GM23338 (cell line): ENCODE measurements around the gene HK1. TPM values are rescaled to one million over a fixed set of nuclear protein-coding genes. Genes with fewer than 3 reads are reported as not detected.

Experiments used
- ATAC-seq: fragments of 200-7000 bp; cut with Tn5 transposase; 3 replicates; pipeline ENCODE4 v1.9.1; 2020
- DNase-seq: peaks from one replicate; pipeline ENCODE4 v3.0.0-alpha.2; 2015; ENCODE audit warnings: low spot score
- H2AFZ ChIP-seq: fragments of 200-600 bp; sonication (generic); 2 replicates; pipeline ENCODE4 v1.8.0; 2016; ENCODE audit warnings: antibody characterized with exemption, mild to moderate bottlenecking, moderate library complexity
- H3F3A ChIP-seq: fragments of 200-600 bp; sonication (generic); replicated peaks from 2 replicates; pipeline ENCODE4 v1.8.0; 2017; ENCODE audit warnings: antibody characterized with exemption, mixed run types, low read depth
- H3K27ac ChIP-seq: fragments of 200-600 bp; sonication (generic); 2 replicates; pipeline ENCODE4 v1.6.1; 2016; ENCODE audit warnings: low read depth
- H3K27me3 ChIP-seq: fragments of 200-600 bp; sonication (generic); 2 replicates; pipeline ENCODE4 v1.8.0; 2016; ENCODE audit warnings: mild to moderate bottlenecking, mixed run types, moderate library complexity; ENCODE audit not compliant: insufficient read depth
- H3K36me3 ChIP-seq: fragments of 200-600 bp; sonication (generic); 2 replicates; pipeline ENCODE4 v1.8.0; 2016; ENCODE audit warnings: mild to moderate bottlenecking; ENCODE audit not compliant: insufficient read depth
- H3K4me1 ChIP-seq: fragments of 200-600 bp; sonication (generic); 2 replicates; pipeline ENCODE4 v1.8.0; 2016; ENCODE audit warnings: mild to moderate bottlenecking, moderate library complexity; ENCODE audit not compliant: insufficient read depth
- H3K4me2 ChIP-seq: fragments of 200-600 bp; sonication (generic); 2 replicates; pipeline ENCODE4 v1.7.1; 2017; ENCODE audit warnings: mixed run types
- H3K4me3 ChIP-seq: fragments of 200-600 bp; sonication (generic); 2 replicates; pipeline ENCODE4 v1.6.1; 2016; ENCODE audit warnings: mixed run types
- H3K79me2 ChIP-seq: fragments of 200-600 bp; sonication (generic); replicated peaks from 2 replicates; pipeline ENCODE4 v1.8.0; 2017; ENCODE audit warnings: mild to moderate bottlenecking; ENCODE audit not compliant: insufficient read depth
- H3K9me2 ChIP-seq: fragments of 200-600 bp; sonication (generic); 2 replicates; pipeline ENCODE4 v1.8.0; 2017; ENCODE audit not compliant: insufficient read depth
- H4K20me1 ChIP-seq: fragments of 200-600 bp; sonication (generic); replicated peaks from 2 replicates; pipeline ENCODE4 v1.8.0; 2017; ENCODE audit warnings: mild to moderate bottlenecking; ENCODE audit not compliant: insufficient read depth
- H3K27ac Mint-ChIP-seq: 2 replicates; pipeline ENCODE4 v1.8.0; 2020; ENCODE audit warnings: inconsistent platforms, mild to moderate bottlenecking, moderate library complexity, mixed read lengths
- H3K27me3 Mint-ChIP-seq: 3 replicates; pipeline ENCODE4 v1.8.0; 2022; ENCODE audit warnings: low read depth, mild to moderate bottlenecking, moderate library complexity, mixed read lengths, inconsistent platforms; ENCODE audit not compliant: insufficient read depth, poor library complexity
- H3K36me3 Mint-ChIP-seq: 3 replicates; pipeline ENCODE4 v1.8.0; 2021; ENCODE audit warnings: low read depth, mild to moderate bottlenecking, inconsistent platforms, moderate library complexity, mixed read lengths
- H3K4me1 Mint-ChIP-seq: 3 replicates; pipeline ENCODE4 v1.8.0; 2020; ENCODE audit warnings: mild to moderate bottlenecking, inconsistent platforms, mixed read lengths
- H3K4me3 Mint-ChIP-seq: 3 replicates; pipeline ENCODE4 v1.8.0; 2021; ENCODE audit warnings: moderate library complexity, mild to moderate bottlenecking, inconsistent platforms, mixed read lengths
- H3K9me3 Mint-ChIP-seq: 3 replicates; pipeline ENCODE4 v1.8.0; 2020; ENCODE audit warnings: moderate library complexity, mild to moderate bottlenecking, inconsistent platforms, mixed read lengths
- POLR2AphosphoS5 ChIP-seq: IDR thresholded peaks from 2 replicates; pipeline ENCODE4 v1.6.1; 2016; ENCODE audit warnings: antibody characterized with exemption, low read depth
- REST ChIP-seq: IDR thresholded peaks from one replicate; pipeline ENCODE4 v1.6.1; 2018; ENCODE audit warnings: antibody characterized with exemption; ENCODE audit not compliant: unreplicated experiment
- ZNF114 ChIP-seq: fragments of 250-450 bp; sonication (Bioruptor Pico); IDR thresholded peaks from 2 replicates; pipeline ENCODE4 v1.5.0; 2020; ENCODE audit warnings: mild to moderate bottlenecking, moderate library complexity
- polyA plus RNA-seq: library from polyadenylated mRNA; unstranded; fragments of >200 nt; fragmentation: Nextera tagmentation; extraction: Ambion mirVana; gene quantifications from 2 replicates; pipeline ENCODE4 v1.2.1, GENCODE V29; 2016
- total RNA-seq: library from RNA; depleted of rRNA; stranded (reverse); fragments of >200 nt; shearing (Covaris generic); gene quantifications from 2 replicates; pipeline ENCODE4 v1.2.3, GENCODE V29; 2014

HK1 gene
- total and polyA plus RNA-seq, 2 experiments from 2014 or later: 76.6 to 229 TPM

DNA sequence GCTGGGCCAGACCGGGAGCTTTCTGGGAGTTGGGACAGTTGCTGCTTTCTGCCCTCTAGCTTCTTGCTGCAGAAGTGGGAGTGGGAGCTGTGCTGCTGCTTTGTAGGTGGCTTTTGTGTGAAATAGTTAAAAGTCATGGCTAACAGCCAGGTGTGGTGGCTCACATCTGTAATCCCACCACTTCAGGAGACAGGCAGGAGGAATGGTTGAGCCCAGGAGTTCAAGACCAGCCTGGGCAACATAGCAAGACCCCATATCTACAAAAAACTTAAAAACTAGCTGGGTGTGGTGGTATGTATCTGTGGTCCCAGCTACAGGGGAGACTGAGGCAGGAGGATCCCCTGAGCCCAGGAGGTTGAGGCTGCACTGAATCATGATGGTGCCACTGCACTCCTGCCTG is 124.8 kb downstream of the HK1 start:
- peaks cover 19% of the 10 kb centered on the region; the same call in 1 of the 2 replicates for H3K4me1 ChIP-seq
- peaks cover 3% of the 10 kb centered on the region; the same call in 1 of the 2 replicates for H3F3A ChIP-seq
- Mint-ChIP-seq H3K36me3 (peaks cover 54% of the 10 kb centered on the region), H3K27ac (no peak overlapping the region), H3K4me1 (peaks cover 34% of the 10 kb centered on the region), H3K27me3 (peaks cover 15% of the 10 kb centered on the region), H3K4me3 (no peak overlapping the region), H3K9me3 (no peaks in the 10 kb centered on the region; the same call in 2 of the 3 replicates)
- H3K4me2 ChIP-seq: no peak overlapping the region
- H3K9me2 ChIP-seq: no peaks in the 10 kb centered on the region
- TF ChIP-seq REST: no peak
- no peaks in the 10 kb centered on the region; the same call in 1 of the 2 replicates for H4K20me1 ChIP-seq
- H3K36me3 ChIP-seq: peaks cover 17% of the 10 kb centered on the region
- H3K79me2 ChIP-seq: no peaks in the 10 kb centered on the region
- no peak overlapping the region for H2AFZ ChIP-seq
- H3K27ac ChIP-seq: no peak overlapping the region
- ATAC-seq: no peak
- DNase-seq: no peak
- H3K27me3 ChIP-seq: no peaks in the 10 kb centered on the region
- no peak overlapping the region for H3K4me3 ChIP-seq

DNA sequence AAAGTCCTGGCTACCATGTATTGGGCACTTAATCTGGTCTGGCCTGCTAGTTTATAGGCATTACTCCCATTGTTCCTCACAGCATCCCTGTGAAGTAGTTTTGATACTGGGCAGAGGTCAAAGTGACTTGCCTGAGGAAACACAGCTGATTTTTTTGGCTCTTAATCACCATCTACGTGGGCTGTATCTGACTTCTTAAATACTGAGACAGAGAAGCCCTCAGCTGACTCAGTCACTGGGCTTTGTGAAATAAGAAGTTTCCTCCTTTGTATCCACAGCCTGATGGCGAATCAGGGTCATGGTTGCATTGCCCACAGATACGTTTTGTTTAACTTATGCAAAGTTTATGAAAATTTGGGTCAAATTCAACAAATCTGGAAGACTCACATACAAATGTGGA is 125.2 kb downstream of the HK1 start:
- H4K20me1 ChIP-seq: no peaks in the 10 kb centered on the region
- H2AFZ ChIP-seq: no peak overlapping the region
- Mint-ChIP-seq H3K27ac (no peak overlapping the region), H3K9me3 (no peaks in the 10 kb centered on the region; the same call in 2 of the 3 replicates), H3K36me3 (peaks cover 51% of the 10 kb centered on the region), H3K27me3 (peaks cover 18% of the 10 kb centered on the region), H3K4me3 (no peak overlapping the region), H3K4me1 (peaks cover 38% of the 10 kb centered on the region)
- no peak overlapping the region for H3K4me2 ChIP-seq
- ATAC-seq: no peak
- DNase-seq: no peak
- H3K9me2 ChIP-seq: no peaks in the 10 kb centered on the region
- no peaks in the 10 kb centered on the region for H3K79me2 ChIP-seq
- peaks cover 23% of the 10 kb centered on the region; the same call in 1 of the 2 replicates for H3K4me1 ChIP-seq
- H3K27ac ChIP-seq: no peak overlapping the region
- H3K27me3 ChIP-seq: no peaks in the 10 kb centered on the region
- H3K4me3 ChIP-seq: no peak overlapping the region
- peaks cover 3% of the 10 kb centered on the region; the same call in 1 of the 2 replicates for H3F3A ChIP-seq
- peaks cover 17% of the 10 kb centered on the region for H3K36me3 ChIP-seq
- TF ChIP-seq REST (no peak), ZNF114 (CRISPR knock-in tag) (no peak), POLR2AphosphoS5 (no peak)
